Fibroblast of lung (primary cell): ENCODE measurements around the gene NOXRED1.

ENCODE experiments used
- CTCF ChIP-seq, 2 donors: IDR thresholded peaks in 1 of 2; conservative IDR thresholded peaks in 1 of 2; 1 replicate in 1 of 2; 2 replicates in 1 of 2; pipeline ENCODE4 v1.5.1; 2011 to 2012; ENCODE audit warnings: low read length in 2 of 2, control low read depth in 1 of 2, inconsistent platforms in 1 of 2, low read depth in 1 of 2, mild to moderate bottlenecking in 1 of 2
- EZH2 ChIP-seq: IDR thresholded peaks from 2 replicates; pipeline ENCODE4 v1.5.1; 2012; ENCODE audit warnings: low read length, control low read depth, mild to moderate bottlenecking; ENCODE audit errors: missing control alignments

- TF ChIP-seq EZH2 (no peak), CTCF (conservative IDR thresholded peaks at IDR 0.05 in 1 of 2, IDR thresholded peaks at IDR 0.05 in 1 of 2; ENCODE audit: low read depth in 1 of 2, low read length in 2 of 2) (no peak)
These were observed 66.4 kb downstream of the NOXRED1 start for GRCh38 chr14:77356899-77357298.
